ENCODE measurements around the gene ANAPC1.
"Not testable (repeated sequence)": the region's sequence is repeated elsewhere in the genome, so short reads cannot be mapped to it uniquely, and the experiment has no call there.

Gene ANAPC1

GRCh38 chr2:111719610-111720009 is 164.4 kb downstream of the ANAPC1 start:
- H3K27me3 ChIP-seq (ENCODE audit: control insufficient read depth, insufficient read depth, low read length); H3K27ac ChIP-seq (ENCODE audit: low read depth, low read length); H3K4me3 ChIP-seq (ENCODE audit: low read depth, low read length); H3K4me1 ChIP-seq (ENCODE audit: control insufficient read depth, insufficient read depth, low read length); H3K9me3 ChIP-seq (ENCODE audit: control insufficient read depth, insufficient read depth, low read depth, low read length); H3K9ac ChIP-seq (ENCODE audit: low read length); H3K36me3 ChIP-seq (ENCODE audit: control insufficient read depth, insufficient read depth, low read length): not testable (repeated sequence)
